ENCODE data around the gene PRCD.

- TF ChIP-seq CTCF (IDR thresholded peaks at IDR 0.05) (no peak), POLR2AphosphoS5 (IDR thresholded peaks at IDR 0.05) (no peak), POLR2A (IDR thresholded peaks at IDR 0.05) (no peak), EP300 (IDR thresholded peaks at IDR 0.05) (no peak)
Observed at GRCh38 chr17:76543826-76544545, 4.1 kb downstream of the PRCD start.

All from stomach (tissue), 4 donors.